ENCODE data around the gene TFPI. TPM values are rescaled to one million over a fixed set of nuclear protein-coding genes. Genes with fewer than 3 reads are reported as not detected.

Gene TFPI
- total RNA-seq, 3 donors from 2014 or later: 16.3 to 46.7 (median 31.5) TPM

DNA sequence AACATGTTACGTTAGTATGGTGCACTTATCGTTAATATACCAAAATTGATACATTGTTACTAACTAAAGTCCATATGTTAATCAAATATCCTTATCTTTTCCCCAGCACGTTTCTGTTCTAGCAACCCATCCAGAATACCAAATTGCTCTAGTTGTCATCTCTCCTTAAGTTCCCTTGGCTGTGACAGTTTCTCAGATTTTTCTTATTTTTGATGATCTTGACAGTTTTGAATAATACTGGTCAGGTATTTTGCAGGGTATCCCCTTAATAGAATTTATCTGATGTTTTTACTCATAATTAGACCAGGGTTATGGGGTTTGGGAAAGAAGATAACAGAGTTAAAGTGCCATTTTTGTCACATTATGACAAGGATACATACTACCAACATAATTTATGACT, 47.8 kb downstream of the TFPI start:
- no peak for ATAC-seq
- no peaks in the 10 kb centered on the region for H3K4me1 ChIP-seq (ENCODE audit: low read depth)
- no peaks in the 10 kb centered on the region for H3K36me3 ChIP-seq (ENCODE audit: low read depth)
- intact Hi-C loops (cut with DNase I, micrococcal nuclease): no loop called here
- H3K9me3 ChIP-seq: no peaks in the 10 kb centered on the region
- TF ChIP-seq, protein P1, sequence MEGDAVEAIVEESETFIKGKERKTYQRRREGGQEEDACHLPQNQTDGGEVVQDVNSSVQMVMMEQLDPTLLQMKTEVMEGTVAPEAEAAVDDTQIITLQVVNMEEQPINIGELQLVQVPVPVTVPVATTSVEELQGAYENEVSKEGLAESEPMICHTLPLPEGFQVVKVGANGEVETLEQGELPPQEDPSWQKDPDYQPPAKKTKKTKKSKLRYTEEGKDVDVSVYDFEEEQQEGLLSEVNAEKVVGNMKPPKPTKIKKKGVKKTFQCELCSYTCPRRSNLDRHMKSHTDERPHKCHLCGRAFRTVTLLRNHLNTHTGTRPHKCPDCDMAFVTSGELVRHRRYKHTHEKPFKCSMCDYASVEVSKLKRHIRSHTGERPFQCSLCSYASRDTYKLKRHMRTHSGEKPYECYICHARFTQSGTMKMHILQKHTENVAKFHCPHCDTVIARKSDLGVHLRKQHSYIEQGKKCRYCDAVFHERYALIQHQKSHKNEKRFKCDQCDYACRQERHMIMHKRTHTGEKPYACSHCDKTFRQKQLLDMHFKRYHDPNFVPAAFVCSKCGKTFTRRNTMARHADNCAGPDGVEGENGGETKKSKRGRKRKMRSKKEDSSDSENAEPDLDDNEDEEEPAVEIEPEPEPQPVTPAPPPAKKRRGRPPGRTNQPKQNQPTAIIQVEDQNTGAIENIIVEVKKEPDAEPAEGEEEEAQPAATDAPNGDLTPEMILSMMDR (IDR thresholded peaks at IDR 0.05): no peak
- DNase-seq: no peak
- H3K4me3 ChIP-seq: no peak overlapping the region

DNA sequence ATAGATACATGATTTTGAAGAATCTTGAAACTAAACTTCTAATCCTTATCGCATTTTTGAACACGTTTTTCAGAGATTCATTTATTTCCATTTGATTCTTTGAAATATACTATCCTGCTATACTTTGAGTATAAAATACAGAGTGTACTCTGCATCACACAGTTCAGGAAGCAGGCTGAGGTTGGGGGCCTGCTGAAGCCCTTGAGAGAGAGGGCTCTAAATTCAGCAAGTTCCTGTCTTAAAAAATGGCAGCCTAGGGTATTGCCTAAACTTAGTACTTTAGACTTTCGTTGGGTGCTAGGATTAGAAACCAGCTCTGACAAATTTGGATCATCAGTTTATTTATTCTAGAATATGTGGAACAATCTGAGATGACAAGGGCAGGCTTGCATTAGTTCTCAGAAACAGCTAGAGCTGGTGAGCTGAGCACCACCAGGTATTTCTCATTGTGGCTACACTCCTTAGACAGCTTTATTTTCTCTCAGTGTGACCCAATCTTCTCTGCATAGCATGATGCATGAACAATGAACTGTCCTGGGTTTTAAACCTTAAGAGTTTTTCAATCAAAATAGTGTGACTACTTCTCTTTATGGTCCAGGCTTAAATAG, 49.1 kb downstream of the TFPI start:
- DNase-seq (no peak), ATAC-seq (no peak)
- TF ChIP-seq, protein P1 (IDR thresholded peaks at IDR 0.05): no peak
- no peak overlapping the region for H3K4me3 ChIP-seq
- H3K36me3 ChIP-seq (ENCODE audit: low read depth): no peaks in the 10 kb centered on the region
- peaks cover 7% of the 10 kb centered on the region for H3K4me1 ChIP-seq (ENCODE audit: low read depth)
- intact Hi-C loops (cut with DNase I, micrococcal nuclease): no loop called here
- H3K9me3 ChIP-seq: no peaks in the 10 kb centered on the region

DNA sequence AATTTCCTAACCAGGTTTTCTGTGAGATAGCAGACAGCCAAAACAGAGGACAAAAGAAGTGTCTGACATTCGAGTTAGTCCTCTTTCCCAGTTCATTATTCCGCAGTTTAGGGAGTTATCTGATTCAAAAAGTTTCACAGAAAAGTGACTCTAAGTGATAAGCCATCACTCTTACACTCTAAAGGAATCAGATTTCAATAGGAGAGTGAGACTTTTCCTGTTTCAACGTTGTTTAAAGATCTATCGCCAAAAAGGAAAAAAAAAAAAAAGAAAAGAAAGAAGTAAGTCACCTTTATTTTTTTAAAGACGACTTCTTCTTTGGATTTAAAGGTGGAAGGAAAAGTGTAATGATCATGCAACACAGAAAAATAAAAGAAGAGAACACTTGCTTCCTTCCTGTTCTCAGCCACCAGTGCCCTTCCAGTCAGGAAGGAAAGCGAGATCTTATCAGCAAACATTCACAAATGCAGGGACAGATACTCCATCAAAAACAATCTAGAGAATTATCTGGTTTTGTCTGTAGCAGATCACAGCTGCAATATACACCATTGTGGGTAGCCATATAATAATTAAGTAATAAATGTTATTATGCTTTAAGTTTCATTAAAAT, 49.8 kb downstream of the TFPI start:
- ATAC-seq (no peak), DNase-seq (no peak)
- intact Hi-C loops (cut with DNase I, micrococcal nuclease): no loop called here

DNA sequence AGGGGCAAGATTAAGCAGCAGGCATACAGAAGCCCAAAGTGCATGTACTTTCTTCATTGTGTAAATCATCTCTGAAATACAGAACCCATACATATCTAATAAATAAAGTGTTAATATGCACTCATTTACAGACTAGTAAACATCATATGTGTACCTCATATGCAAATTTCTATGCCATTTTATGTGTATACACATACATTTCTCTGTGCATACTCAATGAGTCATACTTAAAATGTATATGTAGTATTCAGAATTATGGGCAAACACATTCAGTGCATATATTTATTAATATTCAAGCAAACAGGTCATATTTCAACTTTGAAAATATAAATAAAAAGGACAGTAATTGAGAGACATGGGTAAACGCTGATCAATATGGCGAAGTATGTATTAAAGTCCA, 50.5 kb downstream of the TFPI start:
- DNase-seq (no peak), ATAC-seq (no peak)
- Histone ChIP-seq H3K36me3 (ENCODE audit: low read depth) (no peaks in the 10 kb centered on the region), H3K9me3 (no peaks in the 10 kb centered on the region), H3K4me1 (ENCODE audit: low read depth) (peaks cover 7% of the 10 kb centered on the region), H3K4me3 (no peak overlapping the region)
- TF ChIP-seq, protein P1 (IDR thresholded peaks at IDR 0.05): no peak
- intact Hi-C loops (cut with DNase I, micrococcal nuclease): loop anchor here in 1 of 2 donors (2.0 kb wide), 1 partner anchor 77 kb away; no protein-coding TSS in a partner anchor

More for the DNA sequence above, 49.8 kb downstream of the TFPI start:
- H3K9me3 ChIP-seq: no peaks in the 10 kb centered on the region
- TF ChIP-seq, protein P1 (IDR thresholded peaks at IDR 0.05): no peak
- no peak overlapping the region for H3K4me3 ChIP-seq
- no peaks in the 10 kb centered on the region for H3K36me3 ChIP-seq (ENCODE audit: low read depth)
- H3K4me1 ChIP-seq (ENCODE audit: low read depth): peaks cover 7% of the 10 kb centered on the region

DNA sequence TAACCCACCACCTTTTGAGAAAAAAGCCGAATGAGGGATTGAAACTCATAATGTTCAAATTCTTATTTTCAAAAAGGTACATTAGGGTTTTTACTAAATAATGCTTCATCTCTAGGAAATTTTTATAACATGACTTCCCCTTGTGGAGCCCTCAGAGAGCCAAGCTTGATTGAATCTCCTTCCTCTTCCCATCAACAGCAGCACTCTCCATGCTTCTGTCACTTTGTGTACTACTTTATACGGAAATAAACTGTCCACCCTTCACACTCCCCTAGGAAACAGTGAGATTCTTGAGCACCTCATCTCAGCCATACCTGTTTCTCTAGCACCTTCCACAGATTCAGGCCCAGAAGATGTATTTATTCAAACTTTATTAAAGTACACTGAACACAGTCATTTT, 51.8 kb downstream of the TFPI start:
- TF ChIP-seq, protein P1 (IDR thresholded peaks at IDR 0.05): no peak
- Histone ChIP-seq H3K4me1 (ENCODE audit: low read depth) (peaks cover 7% of the 10 kb centered on the region), H3K9me3 (no peaks in the 10 kb centered on the region), H3K4me3 (no peak overlapping the region), H3K36me3 (ENCODE audit: low read depth) (no peaks in the 10 kb centered on the region)
- ATAC-seq (no peak), DNase-seq (no peak)
- intact Hi-C loops (cut with DNase I, micrococcal nuclease): loop anchor here in 1 of 2 donors (2.0 kb wide), 1 partner anchor 78 kb away; no protein-coding TSS in a partner anchor

Measured in mucosa of descending colon (tissue), 3 donors.